HCEC 1CT (cell line): ENCODE measurements around the gene ABCC6.
A peak's percentile ranks its signal among the peaks of the same experiment; 100 is the strongest.
"Not testable (repeated sequence)": the region's sequence is repeated elsewhere in the genome, so short reads cannot be mapped to it uniquely, and the experiment has no call there.

Source experiments
- DNase-seq: peaks from one replicate; pipeline ENCODE4 v3.0.0-alpha.2; 2017

ABCC6 gene

GRCh38 chr16:16186820-16187219, 36.5 kb downstream of the ABCC6 start:
- no peak for DNase-seq

DNA sequence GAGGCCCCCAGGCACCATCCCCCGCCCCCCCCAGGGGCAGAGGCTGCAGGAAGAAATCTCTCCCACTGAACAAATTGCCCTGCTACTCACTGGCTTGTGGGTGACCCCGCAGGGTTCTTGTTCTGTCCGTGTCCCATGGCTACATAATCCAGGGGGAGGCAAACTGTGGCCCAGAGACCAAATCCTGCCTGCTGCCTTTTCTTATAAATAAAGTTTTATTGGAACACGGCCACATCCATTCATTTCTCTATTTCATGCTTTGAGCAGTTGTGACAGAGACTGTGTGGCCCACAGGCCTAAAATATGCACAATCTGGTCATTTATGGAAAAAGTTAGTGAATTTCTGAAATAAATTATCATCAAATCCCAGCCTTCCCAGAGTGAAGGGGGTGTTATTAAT, 38.2 kb downstream of the ABCC6 start:
- DNase-seq: no peak

- no peak for DNase-seq
Measured at GRCh38 chr16:16184594-16184993, 38.7 kb downstream of the ABCC6 start.

- no peak for DNase-seq
Measured at GRCh38 chr16:16183562-16183961, 39.7 kb downstream of the ABCC6 start.

DNA sequence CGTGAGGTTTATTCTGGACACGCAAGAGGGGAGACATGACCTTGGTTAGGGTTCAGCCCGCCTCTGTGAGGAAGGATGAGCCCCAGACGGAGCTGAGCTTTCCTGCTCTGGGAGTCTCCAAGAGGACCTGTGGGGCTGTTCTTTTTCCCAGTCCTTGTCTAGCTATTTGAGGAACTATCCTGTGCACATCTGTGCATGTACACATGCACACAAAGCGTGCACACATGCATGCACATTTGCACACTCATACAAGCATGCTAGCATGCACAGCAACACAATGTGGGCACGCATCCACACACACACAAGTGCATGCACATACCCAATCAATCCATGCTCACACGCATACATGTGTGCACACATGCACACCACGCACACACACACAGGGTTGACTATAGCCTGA, 40.4 kb downstream of the ABCC6 start:
- DNase-seq: no peak

DNA sequence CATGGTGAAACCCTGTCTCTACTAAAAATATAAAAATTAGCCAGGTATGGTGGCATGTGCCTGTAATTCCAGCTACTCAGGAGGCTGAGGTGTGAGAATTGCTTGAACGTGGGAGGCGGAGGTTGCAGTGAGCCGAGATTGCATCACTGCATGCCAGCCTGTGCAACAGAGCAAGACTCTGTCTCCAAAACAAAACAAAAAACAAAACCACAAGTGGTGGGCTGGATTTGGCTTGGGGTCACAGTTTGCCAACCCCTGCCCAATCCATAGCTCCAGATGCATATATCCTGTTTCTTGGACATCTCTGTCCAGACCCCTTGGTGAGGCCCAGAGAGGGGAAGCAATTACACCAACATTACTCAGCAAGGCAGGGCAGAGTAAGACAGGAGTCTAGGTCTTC, 41.5 kb downstream of the ABCC6 start:
- not testable (repeated sequence) for DNase-seq

DNA sequence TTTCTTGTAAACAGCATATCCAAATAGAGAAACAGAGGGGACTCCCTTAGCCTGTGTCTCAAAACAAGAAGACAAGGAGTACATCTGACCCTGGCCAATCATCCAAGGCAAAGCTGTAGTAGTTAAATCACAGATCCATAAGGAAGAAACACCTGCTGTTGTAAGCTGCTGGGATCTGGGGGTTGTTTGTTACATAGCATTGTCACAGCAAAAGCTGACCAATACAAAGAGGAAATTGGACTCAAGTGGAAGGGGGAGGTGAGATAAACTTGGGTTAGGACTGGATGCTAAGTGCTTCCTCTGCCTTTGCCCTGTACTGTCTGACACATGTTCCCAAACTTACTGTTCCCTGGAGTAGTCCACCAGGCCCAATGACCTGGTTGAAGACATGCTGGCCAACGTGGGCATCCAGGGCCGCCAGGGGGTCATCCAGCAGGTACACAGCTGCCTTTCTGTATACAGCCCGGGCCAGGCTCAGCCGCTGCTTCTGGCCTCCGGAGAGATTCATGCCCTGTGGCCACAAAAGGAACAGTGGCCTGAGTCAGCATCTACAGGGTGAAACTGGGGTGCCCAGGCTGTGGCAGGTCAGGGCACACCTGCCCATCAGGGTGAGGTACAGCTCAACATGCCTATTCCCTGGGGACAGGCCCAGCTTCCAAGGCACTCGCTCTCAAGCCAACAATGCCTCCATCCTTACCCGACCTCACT, 44.7 kb downstream of the ABCC6 start:
- DNase-seq: no peak

DNA sequence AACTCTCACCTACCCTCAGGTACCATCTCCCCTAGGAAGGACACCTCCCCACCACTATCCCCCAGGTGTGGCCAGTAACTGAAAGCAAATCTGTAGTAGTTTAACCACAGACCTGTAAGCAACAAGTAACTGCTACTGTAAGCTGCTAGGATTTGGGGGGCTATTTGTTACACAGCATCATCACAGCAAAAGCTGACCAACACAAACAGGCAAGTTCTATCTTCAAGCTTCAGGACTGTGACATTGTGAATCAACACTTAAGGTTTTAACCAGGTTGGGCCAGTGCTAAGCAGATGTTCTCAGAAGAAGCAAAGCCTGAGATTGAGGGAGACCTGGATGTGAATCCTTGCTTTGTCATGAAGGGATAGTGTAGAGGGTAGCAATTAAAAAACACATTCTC, 47.0 kb downstream of the ABCC6 start:
- DNase-seq: no peak

DNA sequence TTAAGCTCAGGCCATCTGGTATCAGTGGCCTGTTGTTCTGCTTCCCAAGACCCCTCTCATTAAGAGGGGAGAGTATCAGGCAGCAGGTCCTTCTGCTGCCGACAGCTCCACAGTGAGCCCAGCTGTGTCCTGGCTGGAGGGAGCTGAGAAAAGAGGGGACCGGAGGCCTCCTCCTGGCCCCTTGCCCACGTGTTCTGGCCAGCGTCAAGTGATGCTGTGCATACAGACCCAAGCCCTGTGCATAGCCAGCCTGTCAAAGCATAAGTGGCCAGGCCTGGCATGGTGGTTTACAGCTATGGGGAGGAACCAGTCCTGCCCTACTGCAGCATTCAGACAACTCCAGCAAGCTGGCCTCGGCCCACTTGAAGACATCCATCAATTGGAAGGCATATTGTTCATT, 48.0 kb downstream of the ABCC6 start:
- DNase-seq: no peak

DNA sequence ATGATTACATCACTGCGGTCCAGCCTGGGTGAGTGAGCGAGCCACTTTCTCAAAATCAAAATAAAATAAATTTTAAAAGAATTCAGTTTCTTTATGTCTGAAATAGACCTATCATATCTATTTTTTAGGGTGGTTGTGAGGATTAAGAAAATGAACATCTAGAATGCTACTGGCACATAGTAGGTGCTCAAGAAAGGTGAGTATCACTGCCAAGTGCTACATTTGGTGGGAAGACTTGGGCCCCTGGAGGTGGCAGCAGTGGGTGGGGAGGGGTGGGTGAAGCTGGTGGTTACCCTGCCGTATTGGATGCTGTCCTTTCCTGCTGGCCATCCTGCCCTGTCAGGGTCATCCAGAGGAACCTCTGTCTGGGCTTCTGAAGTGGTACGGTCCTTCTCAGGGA, 50.3 kb downstream of the ABCC6 start:
- DNase-seq: no peak

DNA sequence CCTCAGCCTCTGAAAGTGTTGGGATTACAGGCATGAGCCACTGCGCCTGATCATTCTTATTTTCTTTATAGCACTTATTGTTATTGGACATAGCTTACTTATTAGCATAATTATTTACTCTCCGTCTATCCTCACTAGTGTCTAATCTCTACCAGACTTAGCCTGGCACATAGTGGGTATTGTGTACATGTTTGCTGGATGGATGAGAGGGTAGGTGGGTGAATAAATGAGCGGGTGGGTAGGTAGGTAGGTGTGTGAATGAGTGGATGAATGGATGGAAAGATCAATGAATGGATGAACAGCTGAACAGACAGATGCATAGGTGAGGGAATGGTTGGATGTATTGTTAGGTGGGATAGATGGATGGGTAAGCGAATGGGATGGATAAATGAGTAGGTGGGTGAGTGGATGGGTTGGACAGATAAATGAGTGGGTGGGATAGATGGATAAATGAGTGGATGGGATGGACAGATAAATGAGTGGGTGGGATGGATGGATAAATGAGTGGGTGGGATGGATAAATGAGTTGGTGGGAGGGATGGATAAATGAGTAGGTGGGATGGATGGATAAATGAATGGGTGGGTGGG, 51.9 kb downstream of the ABCC6 start:
- no peak for DNase-seq

- no peak for DNase-seq
Measured at GRCh38 chr16:16169615-16170014, 53.7 kb downstream of the ABCC6 start.

DNA sequence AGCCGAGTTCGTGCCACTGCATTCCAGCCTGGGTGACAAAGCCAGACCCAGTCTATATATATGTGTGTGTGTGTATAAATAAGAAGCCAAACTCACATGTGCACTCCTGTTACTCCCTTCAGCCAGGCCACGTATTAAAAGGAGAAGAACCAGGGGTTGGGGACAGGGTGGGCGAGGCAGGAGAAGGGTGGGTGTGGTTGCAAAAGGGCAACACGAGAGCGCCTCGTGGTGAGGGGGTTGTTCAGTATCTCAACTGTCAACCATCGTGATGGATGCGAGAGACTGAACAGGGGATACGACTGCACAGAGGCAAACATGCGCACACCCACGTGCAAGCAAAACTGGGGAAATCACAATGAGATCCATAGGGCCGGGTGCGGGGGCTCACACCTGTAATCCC, 54.9 kb downstream of the ABCC6 start:
- no peak for DNase-seq

- DNase-seq: no peak
Measured at GRCh38 chr16:16167927-16168326, 55.4 kb downstream of the ABCC6 start.

DNA sequence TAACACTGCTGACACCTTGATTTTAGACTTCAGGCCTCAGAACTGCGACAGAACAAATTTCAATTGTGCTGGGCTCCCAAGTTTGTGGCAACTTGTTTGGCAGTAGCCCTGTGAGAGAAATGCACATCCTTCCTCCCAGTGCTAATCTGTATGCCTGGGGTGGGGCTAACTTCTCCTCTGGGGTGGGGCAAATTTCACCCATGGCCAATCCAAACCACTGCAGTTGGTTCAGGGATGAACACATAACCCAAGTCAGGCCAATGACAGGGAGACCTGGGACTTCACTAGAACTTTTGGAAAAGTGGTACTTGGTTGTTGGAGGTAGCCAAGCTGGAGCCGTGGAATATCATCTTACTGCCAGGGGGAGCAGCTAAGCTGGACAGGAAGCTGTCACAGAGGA, 56.3 kb downstream of the ABCC6 start:
- DNase-seq: no peak

DNA sequence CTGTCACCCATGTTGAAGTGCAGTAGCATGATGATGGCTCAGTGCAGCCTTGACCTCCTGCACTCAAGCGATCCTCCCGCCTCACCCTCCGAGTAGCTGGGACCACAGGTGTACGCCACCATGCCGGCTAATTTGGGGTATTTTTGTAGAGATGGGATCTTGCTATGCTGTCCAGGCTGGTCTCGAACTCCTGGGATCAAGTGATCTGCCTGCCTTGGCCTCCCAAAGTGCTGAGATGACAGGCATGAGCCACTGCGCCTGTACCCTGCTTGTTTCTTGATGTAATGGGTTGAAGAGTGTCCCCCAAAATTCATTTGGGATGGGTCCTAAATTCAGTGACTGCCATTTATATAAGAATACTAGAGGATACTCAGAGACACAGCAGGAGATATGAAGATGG, 57.2 kb downstream of the ABCC6 start:
- no peak for DNase-seq

GRCh38 chr16:16164243-16164642, 59.1 kb downstream of the ABCC6 start:
- no peak for DNase-seq

DNA sequence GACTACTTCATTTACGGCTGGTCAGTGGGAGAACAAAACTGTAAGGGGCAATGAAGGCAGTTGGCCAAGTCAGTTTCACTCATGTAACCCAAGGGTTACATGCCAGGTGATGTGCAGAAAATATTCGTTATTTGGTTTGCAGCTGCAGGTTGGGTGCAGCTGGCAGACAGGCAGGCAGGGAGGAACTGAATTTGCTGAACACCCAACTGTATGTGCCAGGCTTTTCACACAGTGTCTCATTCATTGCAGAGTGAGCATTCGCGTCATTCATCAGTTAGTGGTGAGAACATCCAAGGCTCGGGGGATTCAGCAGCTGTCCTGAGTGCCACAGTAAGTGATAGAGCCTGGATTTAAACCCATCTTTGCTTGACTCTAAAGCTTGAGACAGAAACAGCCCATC, 59.7 kb downstream of the ABCC6 start:
- DNase-seq: no peak

GRCh38 chr16:16163109-16163508, 60.2 kb downstream of the ABCC6 start:
- no peak for DNase-seq

GRCh38 chr16:16162591-16162990, 60.7 kb downstream of the ABCC6 start:
- no peak for DNase-seq

GRCh38 chr16:16161840-16162239, 61.5 kb downstream of the ABCC6 start:
- DNase-seq: not testable (repeated sequence)

DNA sequence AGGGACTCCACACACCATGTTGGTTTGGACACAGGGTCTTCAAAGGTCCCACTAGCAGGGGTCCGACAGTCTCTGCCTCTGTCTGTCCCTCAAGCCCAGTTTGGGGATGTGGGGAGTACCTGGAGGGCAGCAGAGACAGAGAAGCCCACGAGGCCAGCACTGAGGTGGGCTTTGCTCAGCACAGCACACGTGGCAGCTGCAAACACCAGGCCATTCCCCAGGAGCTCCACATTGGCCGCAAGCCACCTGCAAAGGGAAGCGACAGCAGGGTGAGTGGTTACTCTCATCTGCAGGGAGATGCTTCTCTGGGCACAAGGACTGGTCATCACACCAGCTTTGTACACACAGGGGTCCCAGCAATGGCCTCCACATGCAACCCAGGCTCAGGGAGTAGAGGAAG, 62.0 kb downstream of the ABCC6 start:
- no peak for DNase-seq

DNA sequence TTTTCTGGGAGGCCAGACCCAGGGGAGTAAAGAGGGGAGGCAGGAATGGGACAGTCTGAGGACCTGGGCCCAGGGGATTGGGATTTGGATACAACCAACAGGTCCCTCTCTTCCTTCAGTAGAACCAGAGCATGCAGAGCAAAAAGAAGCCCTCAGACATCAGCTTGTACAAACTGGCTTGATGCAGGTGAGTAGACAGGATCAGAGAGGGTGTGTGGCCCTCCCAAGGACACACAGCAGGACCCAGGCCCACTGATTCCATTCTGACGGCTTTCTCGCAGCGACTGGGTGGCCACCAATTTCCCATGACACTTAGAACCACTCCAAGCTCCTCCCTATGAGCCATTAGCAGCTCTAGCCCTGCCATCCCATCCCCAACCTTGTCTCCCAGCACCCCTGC, 63.6 kb downstream of the ABCC6 start:
- DNase-seq: no peak

DNA sequence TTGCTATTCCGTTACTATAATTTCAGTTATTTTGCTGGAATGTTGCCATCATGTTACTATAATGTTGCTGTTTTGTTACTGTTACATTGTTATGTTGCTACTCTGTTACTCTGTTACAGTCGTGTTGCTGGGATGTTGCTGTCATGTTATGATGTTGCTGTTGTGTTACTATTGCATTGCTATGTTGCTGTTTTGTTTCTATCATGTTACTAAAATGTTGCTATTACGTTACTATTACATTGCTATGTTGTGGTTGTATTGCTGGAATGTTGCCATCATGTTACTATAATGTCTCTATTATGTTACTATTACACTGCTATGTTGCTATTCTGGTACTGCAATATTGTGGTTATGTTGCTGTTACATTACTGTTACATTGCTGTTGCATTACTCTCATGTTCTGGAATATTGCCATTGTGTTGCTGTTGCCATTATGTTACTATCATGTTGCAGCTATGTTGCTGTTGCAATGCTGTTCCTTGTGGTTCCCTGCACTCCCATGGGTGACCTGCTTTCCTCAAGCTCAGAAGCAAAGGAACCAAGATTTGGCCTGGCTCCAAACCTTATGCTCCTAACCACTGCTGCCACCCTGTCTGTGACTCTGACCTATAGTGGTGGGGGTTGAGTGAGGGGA, 64.4 kb downstream of the ABCC6 start:
- peak; percentile 37 for DNase-seq
